ENCODE results near the gene EYA3.

- TF ChIP-seq CTCF (IDR thresholded peaks at IDR 0.05) (no peak), POLR2AphosphoS5 (IDR thresholded peaks at IDR 0.05) (no peak)
Measured at GRCh38 chr1:28132171-28133167, 44.1 kb upstream of the EYA3 start.

Measured in gastroesophageal sphincter (tissue), 3 donors.